ENCODE results near the gene PXK.
"Not testable (repeated sequence)": the region's sequence is repeated elsewhere in the genome, so short reads cannot be mapped to it uniquely, and the experiment has no call there.

PXK gene

GRCh38 chr3:58422756-58423325 is 90.1 kb downstream of the PXK start:
- no peaks in the 10 kb centered on the region for H3K27me3 Mint-ChIP-seq

GRCh38 chr3:58424613-58425012 is 91.9 kb downstream of the PXK start:
- no peak overlapping the region for H3K4me3 Mint-ChIP-seq
- no peaks in the 10 kb centered on the region for H3K27me3 Mint-ChIP-seq

More at GRCh38 chr3:58422756-58423325, 90.1 kb downstream of the PXK start:
- H3K4me3 Mint-ChIP-seq: no peak overlapping the region
- H3K9me3 Mint-ChIP-seq (ENCODE audit: low read depth): no peaks in the 10 kb centered on the region
- peaks cover 2% of the 10 kb centered on the region for H3K36me3 Mint-ChIP-seq
- H3K27ac Mint-ChIP-seq: peak overlapping the region; percentile 4
- H3K4me1 Mint-ChIP-seq (ENCODE audit: low read depth): peaks cover 2% of the 10 kb centered on the region

GRCh38 chr3:58425782-58426181 is 93.1 kb downstream of the PXK start:
- no peaks in the 10 kb centered on the region for H3K9me3 Mint-ChIP-seq (ENCODE audit: low read depth)
- H3K36me3 Mint-ChIP-seq: peaks cover 2% of the 10 kb centered on the region
- H3K27ac Mint-ChIP-seq: peak overlapping the region; percentile 51
- peaks cover 2% of the 10 kb centered on the region for H3K4me1 Mint-ChIP-seq (ENCODE audit: low read depth)
- no peak overlapping the region for H3K4me3 Mint-ChIP-seq
- no peaks in the 10 kb centered on the region for H3K27me3 Mint-ChIP-seq

More at GRCh38 chr3:58424613-58425012, 91.9 kb downstream of the PXK start:
- Mint-ChIP-seq H3K36me3 (peaks cover 2% of the 10 kb centered on the region), H3K4me1 (ENCODE audit: low read depth) (peaks cover 2% of the 10 kb centered on the region), H3K27ac (peak overlapping the region; percentile 58), H3K9me3 (ENCODE audit: low read depth) (no peaks in the 10 kb centered on the region)

- Mint-ChIP-seq H3K4me1 (ENCODE audit: low read depth) (peaks cover 10% of the 10 kb centered on the region), H3K36me3 (peaks cover 4% of the 10 kb centered on the region), H3K27ac (no peak overlapping the region), H3K4me3 (no peak overlapping the region), H3K9me3 (ENCODE audit: low read depth) (no peaks in the 10 kb centered on the region), H3K27me3 (no peaks in the 10 kb centered on the region)
These were observed 95.1 kb downstream of the PXK start for GRCh38 chr3:58427661-58428361.

GRCh38 chr3:58429657-58430056 is 97.0 kb downstream of the PXK start:
- H3K4me3 Mint-ChIP-seq: no peak overlapping the region
- peaks cover 24% of the 10 kb centered on the region for H3K4me1 Mint-ChIP-seq (ENCODE audit: low read depth)
- H3K9me3 Mint-ChIP-seq (ENCODE audit: low read depth): no peaks in the 10 kb centered on the region
- H3K27ac Mint-ChIP-seq: no peak overlapping the region
- peaks cover 2% of the 10 kb centered on the region for H3K36me3 Mint-ChIP-seq
- no peaks in the 10 kb centered on the region for H3K27me3 Mint-ChIP-seq

- peaks cover 2% of the 10 kb centered on the region for H3K36me3 Mint-ChIP-seq
- peaks cover 26% of the 10 kb centered on the region for H3K4me1 Mint-ChIP-seq (ENCODE audit: low read depth)
- H3K4me3 Mint-ChIP-seq: peak overlapping the region; percentile 98
- no peaks in the 10 kb centered on the region for H3K27me3 Mint-ChIP-seq
- H3K27ac Mint-ChIP-seq: peak overlapping the region; percentile 95
- no peaks in the 10 kb centered on the region for H3K9me3 Mint-ChIP-seq (ENCODE audit: low read depth)
These were observed 100.2 kb downstream of the PXK start for GRCh38 chr3:58432905-58433304.

- peak within 1 kb of the TSS; percentile 95 for H3K27ac Mint-ChIP-seq
- H3K27me3 Mint-ChIP-seq: no peaks in the 10 kb centered on the region
- peak within 1 kb of the TSS; percentile 98 for H3K4me3 Mint-ChIP-seq
- H3K9me3 Mint-ChIP-seq (ENCODE audit: low read depth): no peaks in the 10 kb centered on the region
- H3K4me1 Mint-ChIP-seq (ENCODE audit: low read depth): peaks cover 26% of the 10 kb centered on the region
- H3K36me3 Mint-ChIP-seq: peaks cover 2% of the 10 kb centered on the region
These were observed 100.9 kb downstream of the PXK start, which contains the start of gene PDHB for GRCh38 chr3:58433400-58434167. Gene PDHB, minus strand, starts transcription at chr3:58433832. Its CDS starts 23 bp downstream, at chr3:58433809.

GRCh38 chr3:58434168-58434504 is 101.4 kb downstream of the PXK start:
- H3K27ac Mint-ChIP-seq: peak overlapping the region; percentile 89
- H3K36me3 Mint-ChIP-seq: peaks cover 2% of the 10 kb centered on the region
- no peaks in the 10 kb centered on the region for H3K9me3 Mint-ChIP-seq (ENCODE audit: low read depth)
- H3K4me1 Mint-ChIP-seq (ENCODE audit: low read depth): peaks cover 26% of the 10 kb centered on the region
- H3K27me3 Mint-ChIP-seq: no peaks in the 10 kb centered on the region
- H3K4me3 Mint-ChIP-seq: peak overlapping the region; percentile 77

- Mint-ChIP-seq H3K27me3 (no peaks in the 10 kb centered on the region), H3K4me3 (peak overlapping the region; percentile 77), H3K36me3 (peaks cover 2% of the 10 kb centered on the region), H3K27ac (no peak overlapping the region), H3K9me3 (ENCODE audit: low read depth) (no peaks in the 10 kb centered on the region), H3K4me1 (ENCODE audit: low read depth) (peaks cover 26% of the 10 kb centered on the region)
These were observed 101.8 kb downstream of the PXK start for GRCh38 chr3:58434511-58434910.

- H3K36me3 Mint-ChIP-seq: peaks cover 2% of the 10 kb centered on the region
- no peak overlapping the region for H3K27ac Mint-ChIP-seq
- H3K4me3 Mint-ChIP-seq: peak overlapping the region; percentile 77
- H3K4me1 Mint-ChIP-seq (ENCODE audit: low read depth): peaks cover 26% of the 10 kb centered on the region
- H3K27me3 Mint-ChIP-seq: no peaks in the 10 kb centered on the region
- no peaks in the 10 kb centered on the region for H3K9me3 Mint-ChIP-seq (ENCODE audit: low read depth)
These were observed 102.3 kb downstream of the PXK start for GRCh38 chr3:58434990-58435389.

- not testable (repeated sequence) for H3K4me3 Mint-ChIP-seq; H3K36me3 Mint-ChIP-seq; H3K9me3 Mint-ChIP-seq (ENCODE audit: low read depth); H3K27me3 Mint-ChIP-seq; H3K27ac Mint-ChIP-seq
- peaks cover 18% of the 10 kb centered on the region for H3K4me1 Mint-ChIP-seq (ENCODE audit: low read depth)
These were observed 104.6 kb downstream of the PXK start for GRCh38 chr3:58437276-58437675.

- H3K36me3 Mint-ChIP-seq; H3K4me1 Mint-ChIP-seq (ENCODE audit: low read depth); H3K27ac Mint-ChIP-seq; H3K27me3 Mint-ChIP-seq; H3K4me3 Mint-ChIP-seq; H3K9me3 Mint-ChIP-seq (ENCODE audit: low read depth): not testable (repeated sequence)
These were observed 108.3 kb downstream of the PXK start for GRCh38 chr3:58440996-58441355.

GRCh38 chr3:58441514-58442450 is 109.1 kb downstream of the PXK start:
- Mint-ChIP-seq H3K4me1 (ENCODE audit: low read depth) (no peaks in the 10 kb centered on the region), H3K27ac (no peak overlapping the region), H3K27me3 (no peaks in the 10 kb centered on the region), H3K36me3 (no peaks in the 10 kb centered on the region), H3K9me3 (ENCODE audit: low read depth) (no peaks in the 10 kb centered on the region), H3K4me3 (no peak overlapping the region)

- H3K27ac Mint-ChIP-seq: no peak overlapping the region
- H3K36me3 Mint-ChIP-seq: peaks cover 20% of the 10 kb centered on the region
- H3K9me3 Mint-ChIP-seq (ENCODE audit: low read depth): peaks cover 7% of the 10 kb centered on the region
- peaks cover 4% of the 10 kb centered on the region for H3K4me1 Mint-ChIP-seq (ENCODE audit: low read depth)
- no peak overlapping the region for H3K4me3 Mint-ChIP-seq
- H3K27me3 Mint-ChIP-seq: no peaks in the 10 kb centered on the region
These were observed 119.5 kb downstream of the PXK start for GRCh38 chr3:58452176-58452575.

Measured in activated naive CD8-positive, alpha-beta T cell (primary cell).